Fibroblast of lung (primary cell): Measurements from ENCODE around the gene NTN1. TPM values are rescaled to one million over a fixed set of nuclear protein-coding genes. Genes with fewer than 3 reads are reported as not detected.
A peak's percentile ranks its signal among the peaks of the same experiment; 100 is the strongest.

Source experiments
- DNase-seq, 2 donors: peaks; one replicate each; pipeline versions ENCODE4 v3.0.0 to v3.0.0-alpha.2; 2010; ENCODE audit warnings: low read depth in 2 of 2
- H2AFZ ChIP-seq: 2 replicates; pipeline ENCODE4 v1.5.1; 2012; ENCODE audit warnings: low read length, control low read depth, inconsistent platforms
- H3K27ac ChIP-seq: 2 replicates; pipeline ENCODE4 v1.5.1; 2011; ENCODE audit warnings: low read length, control low read depth; ENCODE audit not compliant: insufficient read depth
- H3K27me3 ChIP-seq: 2 replicates; pipeline ENCODE4 v1.5.1; 2011; ENCODE audit warnings: mild to moderate bottlenecking, low read length; ENCODE audit not compliant: control insufficient read depth, insufficient read depth
- H3K36me3 ChIP-seq: 2 replicates; pipeline ENCODE4 v1.5.1; 2011; ENCODE audit warnings: low read length; ENCODE audit not compliant: control insufficient read depth, insufficient read depth
- H3K4me1 ChIP-seq: 2 replicates; pipeline ENCODE4 v1.5.1; 2011; ENCODE audit warnings: low read length; ENCODE audit not compliant: control insufficient read depth, insufficient read depth; ENCODE audit errors: extremely low read depth
- H3K4me2 ChIP-seq: 2 replicates; pipeline ENCODE4 v1.5.1; 2011; ENCODE audit warnings: low read length, control low read depth; ENCODE audit not compliant: insufficient read depth; ENCODE audit errors: extremely low read depth
- H3K4me3 ChIP-seq, 4 experiments: fragments of 200-600 bp in 1 of 4; sonication (generic) in 1 of 4; replicated peaks in 1 of 4; 2 replicates each; pipeline ENCODE4 v1.5.1; 2011 to 2016; ENCODE audit warnings: low read length in 4 of 4, low read depth in 3 of 4, mild to moderate bottlenecking in 3 of 4, control low read depth in 2 of 4, inconsistent platforms in 1 of 4, mixed read lengths in 1 of 4; ENCODE audit not compliant: insufficient read depth in 1 of 4; ENCODE audit errors: control extremely low read depth in 1 of 4
- H3K79me2 ChIP-seq: 2 replicates; pipeline ENCODE4 v1.5.1; 2012; ENCODE audit warnings: mild to moderate bottlenecking, low read length, inconsistent platforms; ENCODE audit not compliant: control insufficient read depth, insufficient read depth
- H3K9ac ChIP-seq: 2 replicates; pipeline ENCODE4 v1.5.1; 2011; ENCODE audit warnings: mild to moderate bottlenecking, low read length, control low read depth; ENCODE audit not compliant: insufficient read depth
- H3K9me3 ChIP-seq: 2 replicates; pipeline ENCODE4 v1.5.1; 2012; ENCODE audit warnings: low read depth, low read length; ENCODE audit not compliant: control insufficient read depth, insufficient read depth
- H4K20me1 ChIP-seq: 2 replicates; pipeline ENCODE4 v1.5.1; 2011; ENCODE audit warnings: low read length; ENCODE audit not compliant: control insufficient read depth, insufficient read depth; ENCODE audit errors: extremely low read depth
- CTCF ChIP-seq, 2 donors: IDR thresholded peaks in 1 of 2; conservative IDR thresholded peaks in 1 of 2; 1 replicate in 1 of 2; 2 replicates in 1 of 2; pipeline ENCODE4 v1.5.1; 2011 to 2012; ENCODE audit warnings: low read length in 2 of 2, control low read depth in 1 of 2, inconsistent platforms in 1 of 2, low read depth in 1 of 2, mild to moderate bottlenecking in 1 of 2
- EZH2 ChIP-seq: IDR thresholded peaks from 2 replicates; pipeline ENCODE4 v1.5.1; 2012; ENCODE audit warnings: low read length, control low read depth, mild to moderate bottlenecking; ENCODE audit errors: missing control alignments
- polyA plus RNA-seq, 2 donors: library from polyadenylated mRNA; depleted of rRNA in 1 of 2; stranded (reverse) in 1 of 2; unstranded in 1 of 2; fragments of >200 nt; gene quantifications; 2 replicates each; pipeline ENCODE4 v1.2.1, GENCODE V29; 2011 to 2012; ENCODE audit warnings: missing spikeins in 1 of 2
- total RNA-seq: library from RNA; depleted of rRNA; stranded (reverse); fragments of >200 nt; gene quantifications from 2 replicates; pipeline ENCODE4 v1.2.1, GENCODE V29; 2014

NTN1 gene
- total and polyA plus RNA-seq, 2 donors (not counting 1 experiment from before 2014, with no cell fraction given): 0.17 to 3.1 TPM

GRCh38 chr17:9269350-9270035 lies 248.2 kb downstream of the NTN1 start:
- DNase-seq: no peak
- H3K27me3 ChIP-seq: no peaks in the 10 kb centered on the region
- no peaks in the 10 kb centered on the region for H3K36me3 ChIP-seq
- no peak overlapping the region for H3K9ac ChIP-seq
- no peak overlapping the region for H3K4me3 ChIP-seq
- no peak overlapping the region for H3K4me2 ChIP-seq
- no peak for TF ChIP-seq CTCF (conservative IDR thresholded peaks at IDR 0.05 in 1 of 2, IDR thresholded peaks at IDR 0.05 in 1 of 2; ENCODE audit: low read depth in 1 of 2, low read length in 2 of 2)
- no peak for TF ChIP-seq EZH2
- no peak overlapping the region for H3K27ac ChIP-seq
- no peaks in the 10 kb centered on the region for H4K20me1 ChIP-seq
- H3K79me2 ChIP-seq: no peaks in the 10 kb centered on the region
- H3K9me3 ChIP-seq: no peaks in the 10 kb centered on the region
- H3K4me1 ChIP-seq: no peaks in the 10 kb centered on the region
- no peak overlapping the region for H2AFZ ChIP-seq

- no peaks in the 10 kb centered on the region for H3K9me3 ChIP-seq
- H3K4me1 ChIP-seq: no peaks in the 10 kb centered on the region
- H3K27ac ChIP-seq: no peak overlapping the region
- DNase-seq: no peak
- no peaks in the 10 kb centered on the region for H3K36me3 ChIP-seq
- TF ChIP-seq EZH2 (no peak), CTCF (conservative IDR thresholded peaks at IDR 0.05 in 1 of 2, IDR thresholded peaks at IDR 0.05 in 1 of 2; ENCODE audit: low read depth in 1 of 2, low read length in 2 of 2) (no peak)
- no peak overlapping the region for H3K4me3 ChIP-seq
- no peak overlapping the region for H2AFZ ChIP-seq
- no peaks in the 10 kb centered on the region for H3K27me3 ChIP-seq
- H4K20me1 ChIP-seq: no peaks in the 10 kb centered on the region
- no peaks in the 10 kb centered on the region for H3K79me2 ChIP-seq
- H3K4me2 ChIP-seq: no peak overlapping the region
- no peak overlapping the region for H3K9ac ChIP-seq
These were observed 249.6 kb downstream of the NTN1 start for GRCh38 chr17:9270921-9271320.

GRCh38 chr17:9271989-9272388 lies 250.7 kb downstream of the NTN1 start:
- TF ChIP-seq EZH2: no peak
- TF ChIP-seq CTCF (conservative IDR thresholded peaks at IDR 0.05 in 1 of 2, IDR thresholded peaks at IDR 0.05 in 1 of 2; ENCODE audit: low read depth in 1 of 2, low read length in 2 of 2): no peak
- no peaks in the 10 kb centered on the region for H4K20me1 ChIP-seq
- no peak overlapping the region for H2AFZ ChIP-seq
- no peaks in the 10 kb centered on the region for H3K79me2 ChIP-seq
- H3K36me3 ChIP-seq: no peaks in the 10 kb centered on the region
- no peak overlapping the region for H3K9ac ChIP-seq
- H3K4me3 ChIP-seq: no peak overlapping the region
- peak overlapping the region; percentile 44 for H3K4me2 ChIP-seq
- H3K9me3 ChIP-seq: no peaks in the 10 kb centered on the region
- no peak overlapping the region for H3K27ac ChIP-seq
- H3K27me3 ChIP-seq: no peaks in the 10 kb centered on the region
- H3K4me1 ChIP-seq: no peaks in the 10 kb centered on the region
- DNase-seq: no peak
